H1 (cell line): ENCODE data around the gene CNNM2. TPM values are rescaled to one million over a fixed set of nuclear protein-coding genes. Genes with fewer than 3 reads are reported as not detected.

ENCODE experiments used
- CTCF ChIA-PET: fragments of 300-600 bp; sonication (Branson Sonifier 250); formaldehyde crosslinking; loops from one replicate; lab custom pipeline; 2021; ENCODE audit not compliant: partially characterized antibody; lab: Charles Lee
- POLR2A ChIA-PET: fragments of 300-600 bp; sonication (Branson Sonifier 250); formaldehyde crosslinking; loops from one replicate; lab custom pipeline; 2021; ENCODE audit warnings: inconsistent platforms; ENCODE audit not compliant: partially characterized antibody; lab: Charles Lee
- DNase-seq, 2 experiments: peaks; one replicate each; pipeline versions ENCODE4 v3.0.0 to v3.0.0-alpha.2; 2010 to 2022; ENCODE audit warnings: low spot score in 2 of 2, low read depth in 1 of 2, mixed read lengths in 1 of 2
- FAIRE-seq: peaks from 2 replicates; lab custom pipeline; 2011; peaks lifted over from hg19 to GRCh38; lab: Jason Lieb, UNC
- H2AFZ ChIP-seq: 2 replicates; pipeline ENCODE4 v1.8.1; 2012; ENCODE audit warnings: low read length, inconsistent platforms
- H2AK5ac ChIP-seq: 2 replicates; pipeline ENCODE4 v1.6.1; 2013; ENCODE audit warnings: low read depth, low read length
- H2BK120ac ChIP-seq: replicated peaks from 2 replicates; pipeline ENCODE3; 2013; ENCODE audit warnings: low read depth, low read length, inconsistent platforms
- H2BK12ac ChIP-seq: 2 replicates; pipeline ENCODE4 v1.6.1; 2013; ENCODE audit warnings: low read depth, low read length
- H2BK15ac ChIP-seq: 2 replicates; pipeline ENCODE4 v1.6.1; 2013; ENCODE audit warnings: low read length
- H2BK20ac ChIP-seq: 2 replicates; pipeline ENCODE4 v1.6.1; 2013; ENCODE audit warnings: low read length
- H2BK5ac ChIP-seq: 2 replicates; pipeline ENCODE4 v1.6.1; 2013; ENCODE audit warnings: low read depth, low read length
- H3K14ac ChIP-seq: 2 replicates; pipeline ENCODE4 v1.6.1; 2013; ENCODE audit warnings: inconsistent platforms; ENCODE audit not compliant: insufficient read length
- H3K18ac ChIP-seq: 2 replicates; pipeline ENCODE4 v1.6.1; 2013; ENCODE audit warnings: low read length; ENCODE audit errors: extremely low read depth
- H3K23ac ChIP-seq: 2 replicates; pipeline ENCODE4 v1.6.1; 2013; ENCODE audit warnings: inconsistent platforms; ENCODE audit not compliant: insufficient read length
- H3K23me2 ChIP-seq: 2 replicates; pipeline ENCODE4 v1.6.1; 2013; ENCODE audit warnings: low read depth, low read length
- H3K27ac ChIP-seq: 2 replicates; pipeline ENCODE4 v1.6.1; 2011; ENCODE audit warnings: low read depth, low read length, inconsistent platforms
- H3K27me3 ChIP-seq, 4 experiments: replicated peaks in 1 of 4; 1 replicate in 1 of 4; 2 replicates in 3 of 4; pipeline versions ENCODE4 v1.6.1 to v1.8.1; 2011 to 2013; ENCODE audit warnings: low read length in 3 of 4, mild to moderate bottlenecking in 3 of 4, inconsistent platforms in 2 of 4, mixed read lengths in 2 of 4, moderate library complexity in 1 of 4; ENCODE audit not compliant: control insufficient read depth in 3 of 4, insufficient read depth in 3 of 4; ENCODE audit errors: extremely low read depth in 1 of 4
- H3K36me3 ChIP-seq, 4 experiments: 2 replicates each; pipeline versions ENCODE4 v1.6.1 to v1.8.1; 2011 to 2013; ENCODE audit warnings: mild to moderate bottlenecking in 4 of 4, low read length in 3 of 4, moderate library complexity in 2 of 4, control low read depth in 1 of 4, inconsistent platforms in 1 of 4; ENCODE audit not compliant: insufficient read depth in 4 of 4, control insufficient read depth in 2 of 4
- H3K4ac ChIP-seq: replicated peaks from 2 replicates; pipeline ENCODE3; 2013; ENCODE audit warnings: low read length, low read depth, mixed read lengths, inconsistent platforms; ENCODE audit not compliant: insufficient read length
- H3K4me1 ChIP-seq, 4 experiments: replicated peaks in 1 of 4; 1 replicate in 1 of 4; 2 replicates in 3 of 4; pipeline versions ENCODE4 v1.6.1 to v1.8.1; 2011 to 2013; ENCODE audit warnings: low read length in 3 of 4, inconsistent platforms in 2 of 4, mixed read lengths in 1 of 4; ENCODE audit not compliant: insufficient read depth in 4 of 4, control insufficient read depth in 3 of 4
- H3K4me2 ChIP-seq, 2 experiments: 2 replicates each; pipeline versions ENCODE4 v1.6.1 to v1.8.1; 2011 to 2013; ENCODE audit warnings: low read depth in 2 of 2, low read length in 2 of 2, control low read depth in 1 of 2, inconsistent platforms in 1 of 2, mild to moderate bottlenecking in 1 of 2; ENCODE audit not compliant: insufficient read depth in 1 of 2
- H3K4me3 ChIP-seq, 4 experiments: fragments of 200-600, 300-600 bp in 1 of 4; sonication (generic), shearing (Covaris generic), sonication (Bioruptor Twin) in 1 of 4; 2 replicates each; pipeline versions ENCODE4 v1.5.1 to v1.8.1; 2011 to 2016; ENCODE audit warnings: low read length in 4 of 4, low read depth in 3 of 4, control low read depth in 2 of 4, inconsistent platforms in 2 of 4, mild to moderate bottlenecking in 2 of 4, mixed read lengths in 1 of 4, moderate library complexity in 1 of 4; ENCODE audit not compliant: insufficient read depth in 2 of 4; ENCODE audit errors: extremely low read depth in 1 of 4
- H3K56ac ChIP-seq: replicated peaks from 2 replicates; pipeline ENCODE3; 2013; ENCODE audit warnings: low read depth, mild to moderate bottlenecking, mixed read lengths, low read length, inconsistent platforms; ENCODE audit not compliant: insufficient read length
- H3K79me1 ChIP-seq: 2 replicates; pipeline ENCODE4 v1.6.1; 2013; ENCODE audit warnings: low read depth, low read length, control low read depth
- H3K79me2 ChIP-seq, 2 experiments: 2 replicates each; pipeline versions ENCODE4 v1.6.1 to v1.8.1; 2012 to 2013; ENCODE audit warnings: low read length in 2 of 2, mild to moderate bottlenecking in 2 of 2, inconsistent platforms in 1 of 2; ENCODE audit not compliant: insufficient read depth in 2 of 2, control insufficient read depth in 1 of 2
- H3K9ac ChIP-seq, 4 experiments: replicated peaks in 1 of 4; 1 replicate in 1 of 4; 2 replicates in 3 of 4; pipeline versions ENCODE4 v1.6.1 to v1.8.1; 2011 to 2013; ENCODE audit warnings: low read depth in 3 of 4, low read length in 3 of 4, control low read depth in 2 of 4, mild to moderate bottlenecking in 2 of 4, moderate library complexity in 2 of 4, inconsistent platforms in 1 of 4; ENCODE audit errors: extremely low read depth in 1 of 4
- H3K9me3 ChIP-seq, 2 experiments: 2 replicates each; pipeline versions ENCODE4 v1.6.1 to v1.8.1; 2012 to 2013; ENCODE audit warnings: mild to moderate bottlenecking in 2 of 2, moderate library complexity in 2 of 2, control low read depth in 1 of 2, inconsistent platforms in 1 of 2, low read depth in 1 of 2, low read length in 1 of 2, mixed read lengths in 1 of 2; ENCODE audit not compliant: insufficient read depth in 2 of 2
- H4K20me1 ChIP-seq, 2 experiments: replicated peaks in 1 of 2; 2 replicates each; pipeline versions ENCODE3 to v1.8.1; 2011 to 2013; ENCODE audit warnings: inconsistent platforms in 2 of 2, low read length in 2 of 2, mild to moderate bottlenecking in 1 of 2; ENCODE audit not compliant: insufficient read depth in 2 of 2, control insufficient read depth in 1 of 2
- H4K5ac ChIP-seq: 2 replicates; pipeline ENCODE4 v1.6.1; 2013; ENCODE audit warnings: low read length, low read depth, mixed read lengths, inconsistent platforms; ENCODE audit not compliant: insufficient read length
- H4K8ac ChIP-seq: 2 replicates; pipeline ENCODE4 v1.8.0; 2013; ENCODE audit warnings: mild to moderate bottlenecking, moderate library complexity, low read length, inconsistent platforms; ENCODE audit not compliant: insufficient read depth; ENCODE audit errors: extremely low read depth
- H4K91ac ChIP-seq: replicated peaks from 2 replicates; pipeline ENCODE3; 2013; ENCODE audit warnings: low read length, mixed read lengths, inconsistent platforms; ENCODE audit not compliant: insufficient read length
- BCL11A ChIP-seq, 2 experiments: IDR thresholded peaks; one replicate each; pipeline ENCODE4 v1.6.1; 2011; ENCODE audit warnings: low read depth in 2 of 2, low read length in 2 of 2, mild to moderate bottlenecking in 2 of 2
- BRCA1 ChIP-seq: IDR thresholded peaks from 2 replicates; pipeline ENCODE4 v1.6.1; 2012; ENCODE audit warnings: low read depth, low read length, improper control_type of control experiment
- GTF2F1 ChIP-seq: IDR thresholded peaks from 2 replicates; pipeline ENCODE4 v1.6.1; 2012; ENCODE audit warnings: low read depth, low read length, improper control_type of control experiment, borderline replicate concordance
- NRF1 ChIP-seq: IDR thresholded peaks from 2 replicates; pipeline ENCODE4 v1.6.1; 2011; ENCODE audit warnings: mild to moderate bottlenecking, low read depth, low read length, improper control_type of control experiment
- SIX5 ChIP-seq: IDR thresholded peaks from 2 replicates; pipeline ENCODE4 v1.6.1; 2011; ENCODE audit warnings: mild to moderate bottlenecking, low read depth, low read length
- WGBS, 2 experiments: shearing (Covaris generic) in 1 of 2; methylation state at CpG; one replicate each; pipeline versions ENCODE4 v1.1.6 to v1.1.7; 2013 to 2015; ENCODE audit warnings: low lambda C conversion rate in 2 of 2, mixed read lengths in 2 of 2, inconsistent platforms in 1 of 2, low coverage in 1 of 2, missing lambda C conversion rate in 1 of 2; ENCODE audit not compliant: insufficient replicate concordance in 2 of 2, insufficient coverage in 1 of 2, insufficient read length in 1 of 2; ENCODE audit errors: extremely low coverage in 1 of 2, missing lambda C conversion rate in 1 of 2; 5-methylcytosine and 5-hydroxymethylcytosine counted together
- polyA plus RNA-seq, 7 experiments: library from polyadenylated mRNA; depleted of rRNA in 3 of 7; stranded (reverse) in 5 of 7; unstranded in 2 of 7; fragments of >200 nt in 5 of 7; fragments of 200-250 nt in 2 of 7; gene quantifications; 1 replicate in 5 of 7; 2 replicates in 1 of 7; 4 replicates in 1 of 7; pipeline versions ENCODE4 v1.2.1 to v1.2.3, GENCODE V29; 2011 to 2013; ENCODE audit warnings: missing spikeins in 2 of 7, mixed read lengths in 2 of 7
- total RNA-seq: library from RNA; stranded (reverse); fragmentation: NEBNext Ultra II Directional; extraction: Animal tissue kit (Norgen Biotek cat#: 25700); gene quantifications from 2 replicates; pipeline ENCODE4 v1.2.1, GENCODE V29; 2021

CNNM2 gene
- total and polyA plus RNA-seq, 2 of the 8 experiments (the other 6 are each of a cell fraction or from before 2014, with no cell fraction given), result 7.3 to 23.6 TPM

- Histone ChIP-seq H3K27me3 (no peaks in the 10 kb centered on the region), H3K79me1 (no peaks in the 10 kb centered on the region), H3K4me2 (no peak overlapping the region), H3K56ac (no peak overlapping the region), H3K4me1 (peaks cover 0 to 4% (median 0%) of the 10 kb centered on the region in 4 experiments; a peak in 1 of 7 replicates), H2BK15ac (no peak overlapping the region), H3K79me2 (no peaks in the 10 kb centered on the region), H2BK12ac (no peak overlapping the region), H3K9ac (no peak overlapping the region), H3K36me3 (peaks cover 0 to 24% (median 4%) of the 10 kb centered on the region in 4 experiments; a peak in 3 of 8 replicates), H4K91ac (no peak overlapping the region), H3K27ac (no peak overlapping the region), H4K5ac (no peak overlapping the region), H3K18ac (no peak overlapping the region), H3K23me2 (no peaks in the 10 kb centered on the region), H2BK5ac (no peak overlapping the region), H4K20me1 (peaks cover 0 to 1% of the 10 kb centered on the region in 2 experiments), H2BK20ac (no peak overlapping the region), H2BK120ac (no peak overlapping the region), H2AFZ (no peak overlapping the region), H3K23ac (no peak overlapping the region), H3K4ac (no peak overlapping the region), H3K4me3 (no peak overlapping the region), H2AK5ac (no peak overlapping the region), H3K9me3 (no peaks in the 10 kb centered on the region), H3K14ac (no peak overlapping the region), H4K8ac (no peak overlapping the region)
- TF ChIP-seq SIX5, result no peak
- no peak for TF ChIP-seq BCL11A (IDR thresholded peaks at IDR 0.05; ENCODE audit: low read depth in 2 of 2, low read length in 2 of 2)
- no peak for TF ChIP-seq NRF1
- no peak for TF ChIP-seq GTF2F1
- no peak for TF ChIP-seq BRCA1
- FAIRE-seq (no peak), DNase-seq (no peak)
- ChIA-PET POLR2A (no interaction called here), CTCF (interaction anchor here (0.6 to 3.1 kb wide), 7 partner anchors 27 to 145 kb away, joined by 3 to 13 read pairs (median 3); no protein-coding TSS in a partner anchor)
- 48% methylated on average over 2 of the region's 2 CpGs; no CpG with 5 or more reads in 1 of the 2 experiments for WGBS, 2 experiments
Measured at GRCh38 chr10:103104721-103105120, 186.6 kb downstream of the CNNM2 start.
